ENCODE results near the gene ELMO3.

DNA sequence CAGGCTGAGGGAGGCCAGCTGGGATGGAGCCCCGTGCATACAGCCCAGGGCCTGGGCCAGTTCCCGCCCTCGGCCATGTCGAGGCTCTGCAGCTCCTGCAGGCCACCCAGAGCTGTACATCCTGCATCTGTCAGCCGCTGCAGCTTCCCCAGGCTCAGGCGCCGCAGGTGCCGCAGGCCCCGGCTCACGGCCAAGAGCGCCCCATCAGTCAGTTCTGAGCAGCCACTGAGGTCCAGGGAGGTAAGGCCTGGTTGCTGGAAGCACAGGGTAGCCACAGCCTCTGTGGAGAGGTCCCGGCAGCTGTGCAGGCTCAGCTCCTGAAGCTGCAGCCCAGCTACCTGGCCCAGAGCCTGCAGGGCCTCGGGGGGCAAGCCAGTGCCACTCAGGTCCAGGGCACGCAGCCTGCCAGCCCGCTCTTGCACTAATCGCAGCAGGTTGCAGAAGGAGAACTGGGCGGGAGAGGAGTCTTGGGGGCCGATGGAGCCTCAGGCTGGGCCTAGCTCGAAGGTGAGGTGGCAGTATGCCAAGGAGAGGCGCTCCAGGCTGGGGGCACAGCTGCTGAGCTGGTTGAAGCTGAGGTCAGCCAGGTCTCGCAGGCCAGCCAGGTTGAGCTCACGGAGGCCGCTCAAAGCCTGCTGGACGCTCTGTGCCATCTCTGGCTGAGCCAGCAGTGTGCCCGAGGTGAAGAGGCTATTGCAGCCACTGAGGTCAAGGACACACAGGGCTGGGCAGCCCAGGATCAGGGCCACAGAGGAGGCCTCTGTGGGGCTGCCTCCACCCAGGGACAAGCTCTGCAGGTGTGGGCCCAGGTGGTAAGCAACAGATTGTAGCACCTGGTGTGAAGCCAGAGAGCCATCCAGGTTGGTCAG, 11.4 kb downstream of the ELMO3 start:
- TF ChIP-seq, protein P1, sequence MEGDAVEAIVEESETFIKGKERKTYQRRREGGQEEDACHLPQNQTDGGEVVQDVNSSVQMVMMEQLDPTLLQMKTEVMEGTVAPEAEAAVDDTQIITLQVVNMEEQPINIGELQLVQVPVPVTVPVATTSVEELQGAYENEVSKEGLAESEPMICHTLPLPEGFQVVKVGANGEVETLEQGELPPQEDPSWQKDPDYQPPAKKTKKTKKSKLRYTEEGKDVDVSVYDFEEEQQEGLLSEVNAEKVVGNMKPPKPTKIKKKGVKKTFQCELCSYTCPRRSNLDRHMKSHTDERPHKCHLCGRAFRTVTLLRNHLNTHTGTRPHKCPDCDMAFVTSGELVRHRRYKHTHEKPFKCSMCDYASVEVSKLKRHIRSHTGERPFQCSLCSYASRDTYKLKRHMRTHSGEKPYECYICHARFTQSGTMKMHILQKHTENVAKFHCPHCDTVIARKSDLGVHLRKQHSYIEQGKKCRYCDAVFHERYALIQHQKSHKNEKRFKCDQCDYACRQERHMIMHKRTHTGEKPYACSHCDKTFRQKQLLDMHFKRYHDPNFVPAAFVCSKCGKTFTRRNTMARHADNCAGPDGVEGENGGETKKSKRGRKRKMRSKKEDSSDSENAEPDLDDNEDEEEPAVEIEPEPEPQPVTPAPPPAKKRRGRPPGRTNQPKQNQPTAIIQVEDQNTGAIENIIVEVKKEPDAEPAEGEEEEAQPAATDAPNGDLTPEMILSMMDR (IDR thresholded peaks at IDR 0.05): no peak
- TF ChIP-seq POLR2A (IDR thresholded peaks at IDR 0.05): no peak
